22Rv1 (cell line): ENCODE measurements around the gene LIN37.

ENCODE experiments used
- H3K27ac ChIP-seq: fragments of 450-650 bp; 2 replicates; pipeline ENCODE4 v1.5.1; 2017
- CTCF ChIP-seq: fragments of 450-650 bp; IDR thresholded peaks from 2 replicates; pipeline ENCODE4 v1.5.1; 2017; ENCODE audit warnings: mild to moderate bottlenecking
- ZFX ChIP-seq: fragments of 450-650 bp; IDR thresholded peaks from 2 replicates; pipeline ENCODE4 v1.6.1; 2017; ENCODE audit warnings: antibody characterized with exemption, borderline replicate concordance

Gene LIN37

GRCh38 chr19:35755550-35756376 is 7.4 kb downstream of the LIN37 start:
- peak overlapping the region; percentile 97 for H3K27ac ChIP-seq
- no peak for TF ChIP-seq CTCF
- TF ChIP-seq ZFX = no peak

GRCh38 chr19:35756377-35757230 is 8.2 kb downstream of the LIN37 start, which contains the start of gene HSPB6:
Gene HSPB6, minus strand, starts transcription at chr19:35757029. Its CDS starts 21 bp downstream, at chr19:35757008.
- TF ChIP-seq ZFX (no peak), CTCF (no peak)
- peak within 1 kb of the TSS; percentile 97 for H3K27ac ChIP-seq

- TF ChIP-seq ZFX (no peak), CTCF (no peak)
Observed at GRCh38 chr19:35757231-35757748, 8.9 kb downstream of the LIN37 start.

GRCh38 chr19:35757749-35758608 is 9.6 kb downstream of the LIN37 start, which contains the start of gene PROSER3:
Gene PROSER3, plus strand, starts transcription at chr19:35758176. Its CDS starts 40 bp downstream, at chr19:35758216.
- H3K27ac ChIP-seq = peak within 1 kb of the TSS; percentile 97
- TF ChIP-seq CTCF (no peak), ZFX (no peak)

More at GRCh38 chr19:35757231-35757748, 8.9 kb downstream of the LIN37 start:
- peak overlapping the region; percentile 97 for H3K27ac ChIP-seq

GRCh38 chr19:35759697-35760096 is 11.3 kb downstream of the LIN37 start:
- H3K27ac ChIP-seq = no peak overlapping the region
- TF ChIP-seq ZFX (no peak), CTCF (no peak)

- TF ChIP-seq CTCF (no peak), ZFX (no peak)
- H3K27ac ChIP-seq = no peak overlapping the region
Observed at GRCh38 chr19:35760711-35761349, 12.5 kb downstream of the LIN37 start.
